Liver (tissue), 9 donors: ENCODE data around the gene TRIM21. TPM values are rescaled to one million over a fixed set of nuclear protein-coding genes. Genes with fewer than 3 reads are reported as not detected.

Experiments
- DNase-seq: peaks from one replicate; pipeline ENCODE4 v3.0.0-alpha.2; 2017; ENCODE audit warnings: low spot score
- H3K27ac ChIP-seq, 2 donors: one replicate each; pipeline ENCODE4 v1.7.0; 2013; ENCODE audit warnings: inconsistent platforms in 2 of 2, low read length in 2 of 2, control low read depth in 1 of 2, low read depth in 1 of 2, mild to moderate bottlenecking in 1 of 2
- H3K27me3 ChIP-seq, 4 donors: one replicate each; pipeline versions ENCODE4 v1.6.1 to v1.7.0; 2013; ENCODE audit warnings: low read length in 3 of 4, inconsistent platforms in 1 of 4, mild to moderate bottlenecking in 1 of 4, moderate library complexity in 1 of 4; ENCODE audit not compliant: control insufficient read depth in 4 of 4, insufficient read depth in 4 of 4
- H3K36me3 ChIP-seq, 4 donors: one replicate each; pipeline versions ENCODE4 v1.6.1 to v1.7.0; 2013; ENCODE audit warnings: low read length in 3 of 4, mild to moderate bottlenecking in 3 of 4, low read depth in 1 of 4, moderate library complexity in 1 of 4; ENCODE audit not compliant: control insufficient read depth in 4 of 4, insufficient read depth in 3 of 4
- H3K4me1 ChIP-seq, 4 donors: one replicate each; pipeline versions ENCODE4 v1.6.1 to v1.7.0; 2013; ENCODE audit warnings: low read length in 3 of 4, mild to moderate bottlenecking in 3 of 4, moderate library complexity in 1 of 4; ENCODE audit not compliant: control insufficient read depth in 4 of 4, insufficient read depth in 4 of 4
- H3K4me3 ChIP-seq, 3 donors: one replicate each; pipeline versions ENCODE4 v1.6.1 to v1.7.0; 2013; ENCODE audit warnings: low read length in 3 of 3, control low read depth in 1 of 3, low read depth in 1 of 3, mild to moderate bottlenecking in 1 of 3
- H3K9ac ChIP-seq, 2 donors: one replicate each; pipeline ENCODE4 v1.7.0; 2013; ENCODE audit warnings: low read length in 2 of 2, mild to moderate bottlenecking in 2 of 2, moderate library complexity in 2 of 2, control low read depth in 1 of 2, low read depth in 1 of 2
- H3K9me3 ChIP-seq, 4 donors: one replicate each; pipeline versions ENCODE4 v1.6.1 to v1.7.0; 2013; ENCODE audit warnings: low read length in 3 of 4; ENCODE audit not compliant: control insufficient read depth in 4 of 4
- EGR1 ChIP-seq, 2 donors: IDR thresholded peaks; 2 replicates each; pipeline ENCODE4 v1.6.1; 2016 to 2018; ENCODE audit warnings: antibody characterized with exemption in 2 of 2, low read depth in 2 of 2
- FOXA1 ChIP-seq: IDR thresholded peaks from 2 replicates; pipeline ENCODE4 v1.6.1; 2016; ENCODE audit warnings: antibody characterized with exemption
- FOXA2 ChIP-seq: IDR thresholded peaks from 2 replicates; pipeline ENCODE4 v1.6.1; 2016; ENCODE audit warnings: antibody characterized with exemption
- GABPA ChIP-seq, 2 donors: IDR thresholded peaks in 1 of 2; conservative IDR thresholded peaks in 1 of 2; 2 replicates each; pipeline ENCODE4 v1.6.1; 2016; ENCODE audit warnings: antibody characterized with exemption in 2 of 2, mild to moderate bottlenecking in 1 of 2, moderate library complexity in 1 of 2
- HNF4A ChIP-seq, 2 donors: conservative IDR thresholded peaks; 2 replicates each; pipeline ENCODE4 v1.6.1; 2016; ENCODE audit warnings: antibody characterized with exemption in 2 of 2, mild to moderate bottlenecking in 2 of 2
- HNF4G ChIP-seq: IDR thresholded peaks from 2 replicates; pipeline ENCODE4 v1.6.1; 2016; ENCODE audit warnings: antibody characterized with exemption
- JUND ChIP-seq, 2 donors: IDR thresholded peaks; 2 replicates each; pipeline ENCODE4 v1.6.1; 2016; ENCODE audit warnings: antibody characterized with exemption in 2 of 2
- NR2F2 ChIP-seq: IDR thresholded peaks from 2 replicates; pipeline ENCODE4 v1.6.1; 2016; ENCODE audit warnings: antibody characterized with exemption
- RAD21 ChIP-seq, 2 donors: IDR thresholded peaks; 2 replicates each; pipeline ENCODE4 v1.6.1; 2016; ENCODE audit warnings: antibody characterized with exemption in 2 of 2, mild to moderate bottlenecking in 2 of 2
- REST ChIP-seq: IDR thresholded peaks from 2 replicates; pipeline ENCODE4 v1.6.1; 2016; ENCODE audit warnings: antibody characterized with exemption, mild to moderate bottlenecking
- RXRA ChIP-seq, 2 donors: IDR thresholded peaks; 2 replicates each; pipeline ENCODE4 v1.6.1; 2017 to 2018; ENCODE audit warnings: antibody characterized with exemption in 2 of 2, mild to moderate bottlenecking in 1 of 2
- SP1 ChIP-seq: IDR thresholded peaks from 2 replicates; pipeline ENCODE4 v1.6.1; 2018; ENCODE audit warnings: antibody characterized with exemption, mild to moderate bottlenecking
- TAF1 ChIP-seq: conservative IDR thresholded peaks from 2 replicates; pipeline ENCODE4 v1.6.1; 2016; ENCODE audit warnings: antibody characterized with exemption, mild to moderate bottlenecking
- YY1 ChIP-seq: IDR thresholded peaks from 2 replicates; pipeline ENCODE4 v1.6.1; 2016; ENCODE audit warnings: antibody characterized with exemption, mild to moderate bottlenecking
- ZBTB33 ChIP-seq: IDR thresholded peaks from 2 replicates; pipeline ENCODE4 v1.6.1; 2016; ENCODE audit warnings: antibody characterized with exemption
- WGBS: extraction: QIAGEN DNeasy Blood & Tissue Kit; methylation state at CpG from one replicate; pipeline ENCODE4 v1.1.7; 2013; 5-methylcytosine and 5-hydroxymethylcytosine counted together
- polyA plus RNA-seq, 2 donors: library from polyadenylated mRNA; stranded (reverse) in 1 of 2; unstranded in 1 of 2; fragments of 200-250 nt in 1 of 2; fragments of >200 nt in 1 of 2; fragmentation: Nextera tagmentation in 1 of 2; extraction: Ambion mirVana in 1 of 2; gene quantifications; one replicate each; pipeline versions ENCODE4 v1.2.1 to v1.2.3, GENCODE V29; 2013 to 2015
- total RNA-seq, 2 donors: library from RNA; depleted of rRNA; stranded (reverse); fragments of >200 nt; gene quantifications; one replicate each; pipeline ENCODE4 v1.2.3, GENCODE V29; 2014
- TF ChIP-seq, protein P1 (sequence below): IDR thresholded peaks from 2 replicates; pipeline ENCODE4 v1.6.1; 2016; ENCODE audit warnings: antibody characterized with exemption
- TF ChIP-seq, protein P2 (sequence below): IDR thresholded peaks from 2 replicates; pipeline ENCODE4 v1.6.1; 2016; ENCODE audit warnings: antibody characterized with exemption
- TF ChIP-seq, protein P3 (sequence below): fragments of 150-350 bp; IDR thresholded peaks from 2 replicates; pipeline ENCODE4 v1.5.1; 2017; ENCODE audit warnings: improper control_type of control experiment, low read depth, low read length; ENCODE audit not compliant: missing input control
- donor health status: healthy.
- donor health status: healthy.
- donor health status: healthy.
- donor health status: healthy.
- donor health status: healthy.

TRIM21 gene
- total and polyA plus RNA-seq, 4 donors, result 8.0 to 14.9 (median 12.4) TPM

- no peak for TF ChIP-seq ZBTB33
Measured at GRCh38 chr11:4418403-4418802, 24.9 kb upstream of the TRIM21 start (continued).

DNA sequence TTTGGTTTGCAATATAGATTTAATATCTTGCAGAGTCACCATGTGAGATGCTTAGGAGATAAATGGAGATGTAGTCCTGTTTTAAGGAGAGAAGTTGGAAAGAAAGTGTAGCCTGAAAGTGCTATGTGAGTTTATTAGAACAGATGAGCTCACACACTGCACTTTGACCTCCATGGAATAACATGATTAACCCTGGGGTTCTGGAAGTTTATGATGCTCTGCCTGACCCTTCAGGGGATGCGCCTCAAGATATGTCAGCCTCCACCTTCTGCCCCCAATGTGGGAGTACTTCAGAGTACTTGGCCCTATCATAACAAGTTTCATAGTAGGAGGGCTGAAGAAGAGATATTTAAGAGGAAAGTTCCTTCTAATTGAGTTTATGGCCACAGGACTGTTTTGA, 23.3 kb upstream of the TRIM21 start:
- no peaks in the 10 kb centered on the region for H3K9me3 ChIP-seq
- TF ChIP-seq ZBTB33, result no peak
- no peak for TF ChIP-seq HNF4G
- no peak for TF ChIP-seq REST
- TF ChIP-seq, protein P1, sequence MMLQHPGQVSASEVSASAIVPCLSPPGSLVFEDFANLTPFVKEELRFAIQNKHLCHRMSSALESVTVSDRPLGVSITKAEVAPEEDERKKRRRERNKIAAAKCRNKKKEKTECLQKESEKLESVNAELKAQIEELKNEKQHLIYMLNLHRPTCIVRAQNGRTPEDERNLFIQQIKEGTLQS, result no peak
- TF ChIP-seq EGR1 (IDR thresholded peaks at IDR 0.05; ENCODE audit: low read depth in 2 of 2), result no peak
- TF ChIP-seq RXRA (IDR thresholded peaks at IDR 0.05), result no peak
- no peak for TF ChIP-seq HNF4A (conservative IDR thresholded peaks at IDR 0.05)
- no peak for TF ChIP-seq SP1
- no peak for TF ChIP-seq RAD21 (IDR thresholded peaks at IDR 0.05)
- TF ChIP-seq, protein P2, sequence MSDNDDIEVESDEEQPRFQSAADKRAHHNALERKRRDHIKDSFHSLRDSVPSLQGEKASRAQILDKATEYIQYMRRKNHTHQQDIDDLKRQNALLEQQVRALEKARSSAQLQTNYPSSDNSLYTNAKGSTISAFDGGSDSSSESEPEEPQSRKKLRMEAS, result no peak
- TF ChIP-seq, protein P3, sequence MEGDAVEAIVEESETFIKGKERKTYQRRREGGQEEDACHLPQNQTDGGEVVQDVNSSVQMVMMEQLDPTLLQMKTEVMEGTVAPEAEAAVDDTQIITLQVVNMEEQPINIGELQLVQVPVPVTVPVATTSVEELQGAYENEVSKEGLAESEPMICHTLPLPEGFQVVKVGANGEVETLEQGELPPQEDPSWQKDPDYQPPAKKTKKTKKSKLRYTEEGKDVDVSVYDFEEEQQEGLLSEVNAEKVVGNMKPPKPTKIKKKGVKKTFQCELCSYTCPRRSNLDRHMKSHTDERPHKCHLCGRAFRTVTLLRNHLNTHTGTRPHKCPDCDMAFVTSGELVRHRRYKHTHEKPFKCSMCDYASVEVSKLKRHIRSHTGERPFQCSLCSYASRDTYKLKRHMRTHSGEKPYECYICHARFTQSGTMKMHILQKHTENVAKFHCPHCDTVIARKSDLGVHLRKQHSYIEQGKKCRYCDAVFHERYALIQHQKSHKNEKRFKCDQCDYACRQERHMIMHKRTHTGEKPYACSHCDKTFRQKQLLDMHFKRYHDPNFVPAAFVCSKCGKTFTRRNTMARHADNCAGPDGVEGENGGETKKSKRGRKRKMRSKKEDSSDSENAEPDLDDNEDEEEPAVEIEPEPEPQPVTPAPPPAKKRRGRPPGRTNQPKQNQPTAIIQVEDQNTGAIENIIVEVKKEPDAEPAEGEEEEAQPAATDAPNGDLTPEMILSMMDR, result no peak
- TF ChIP-seq GABPA (IDR thresholded peaks at IDR 0.05 in 1 of 2, conservative IDR thresholded peaks at IDR 0.05 in 1 of 2), result no peak
- TF ChIP-seq NR2F2, result no peak
- TF ChIP-seq FOXA1, result no peak
- no peak for TF ChIP-seq YY1
- TF ChIP-seq TAF1, result no peak
- no peak for TF ChIP-seq FOXA2
- TF ChIP-seq JUND (IDR thresholded peaks at IDR 0.05), result no peak
- 75% methylated on average over 1 of the region's 1 CpG for WGBS
- H3K4me1 ChIP-seq, result no peaks in the 10 kb centered on the region
- H3K4me3 ChIP-seq, result no peak overlapping the region
- DNase-seq, result no peak
- H3K27me3 ChIP-seq, result no peaks in the 10 kb centered on the region
- no peak overlapping the region for H3K9ac ChIP-seq
- H3K27ac ChIP-seq, result no peak overlapping the region
- no peaks in the 10 kb centered on the region for H3K36me3 ChIP-seq
